Panc1 (cell line): ENCODE data around the gene TFF1. TPM values are rescaled to one million over a fixed set of nuclear protein-coding genes. Genes with fewer than 3 reads are reported as not detected.

Source experiments
- ATAC-seq: fragments of 200-7000 bp; cut with Tn5 transposase; 2 replicates; pipeline ENCODE4 v1.9.1; 2020; ENCODE audit warnings: mild to moderate bottlenecking, moderate library complexity
- BruUV-seq: library from RNA; stranded (reverse); fragments of 400-500 nt; replicated peaks from 2 replicates; lab custom pipeline; 2021; lab: Mats Ljungman, UMichigan
- CTCF ChIA-PET: fragments of 300-600 bp; sonication (Branson Sonifier 250); formaldehyde crosslinking; loops from one replicate; lab custom pipeline; 2022; ENCODE audit warnings: antibody characterized with exemption; lab: Charles Lee
- POLR2A ChIA-PET: fragments of 300-600 bp; sonication (Branson Sonifier 250); formaldehyde crosslinking; loops from one replicate; lab custom pipeline; 2022; ENCODE audit warnings: antibody characterized with exemption; lab: Charles Lee
- DNase-seq: peaks from one replicate; pipeline ENCODE4 v3.0.0-alpha.2; 2010; ENCODE audit warnings: low read depth, low spot score
- H3K27ac ChIP-seq: 2 replicates; pipeline ENCODE4 v1.5.1; 2011; ENCODE audit warnings: mild to moderate bottlenecking, low read length, inconsistent platforms
- H3K27me3 ChIP-seq: fragments of 200-500 bp; sonication (Bioruptor generic); 2 replicates; pipeline ENCODE4 v1.6.0; 2014; ENCODE audit warnings: low read length, inconsistent platforms; ENCODE audit not compliant: control insufficient read depth, insufficient read depth
- H3K36me3 ChIP-seq: fragments of 200-500 bp; sonication (Bioruptor generic); 2 replicates; pipeline ENCODE4 v1.5.1; 2014; ENCODE audit warnings: inconsistent platforms, mild to moderate bottlenecking, low read length, moderate library complexity; ENCODE audit not compliant: control insufficient read depth, insufficient read depth
- H3K4me1 ChIP-seq: 2 replicates; pipeline ENCODE4 v1.5.1; 2011; ENCODE audit warnings: inconsistent platforms, mild to moderate bottlenecking, low read length, moderate library complexity; ENCODE audit not compliant: control insufficient read depth, insufficient read depth
- H3K4me3 ChIP-seq, 2 experiments: 2 replicates each; pipeline ENCODE4 v1.5.1; 2011 to 2012; ENCODE audit warnings: low read depth in 2 of 2, low read length in 2 of 2, mild to moderate bottlenecking in 2 of 2, inconsistent platforms in 1 of 2, moderate library complexity in 1 of 2
- H3K9me3 ChIP-seq: fragments of 200-500 bp; sonication (Bioruptor generic); 2 replicates; pipeline ENCODE4 v1.5.1; 2014; ENCODE audit warnings: low read depth, mild to moderate bottlenecking, inconsistent platforms, low read length, moderate library complexity; ENCODE audit not compliant: control insufficient read depth, insufficient read depth
- POLR2AphosphoS5 ChIP-seq: IDR thresholded peaks from 2 replicates; pipeline ENCODE4 v1.6.1; 2012; ENCODE audit warnings: mild to moderate bottlenecking, low read depth, low read length, moderate library complexity
- SIN3A ChIP-seq: IDR thresholded peaks from 2 replicates; pipeline ENCODE4 v1.6.1; 2012; ENCODE audit warnings: low read depth, mild to moderate bottlenecking, low read length, moderate library complexity, borderline replicate concordance; ENCODE audit not compliant: insufficient read depth
- TCF7L2 ChIP-seq: IDR thresholded peaks from 2 replicates; pipeline ENCODE4 v1.6.1; 2011; ENCODE audit warnings: mild to moderate bottlenecking, low read depth, low read length, inconsistent platforms
- in situ Hi-C: cut with HindIII; loops from 2 replicates; pipeline ENCODE4 v1.10.0; 2016; ENCODE audit warnings: low sequenced_read_pairs, low pct_unique_long_range_greater_than_20kb
- intact Hi-C: fragments of 100-400 bp; cut with micrococcal nuclease; formaldehyde crosslinking; loops from one replicate; pipeline ENCODE4 v1.10.0; 2022; ENCODE audit not compliant: unreplicated experiment
- total RNA-seq: library from RNA; stranded (reverse); gene quantifications from one replicate; pipeline ENCODE4 v1.2.1, GENCODE V29; 2021; ENCODE audit not compliant: unreplicated experiment
- TF ChIP-seq, protein P1 (sequence below): fragments of 450-650 bp; IDR thresholded peaks from 2 replicates; pipeline ENCODE4 v1.5.1; 2017; ENCODE audit warnings: mild to moderate bottlenecking
- TF ChIP-seq, protein P2 (sequence below), 2 experiments: IDR thresholded peaks; 2 replicates each; pipeline ENCODE4 v1.6.1; 2011 to 2012; ENCODE audit warnings: low read depth in 2 of 2, control low read depth in 1 of 2, low read length in 1 of 2, mild to moderate bottlenecking in 1 of 2, moderate library complexity in 1 of 2; ENCODE audit not compliant: insufficient read depth in 1 of 2

The TFF1 gene
- total RNA-seq, 1 experiment from 2014 or later: 0.36 TPM

DNA sequence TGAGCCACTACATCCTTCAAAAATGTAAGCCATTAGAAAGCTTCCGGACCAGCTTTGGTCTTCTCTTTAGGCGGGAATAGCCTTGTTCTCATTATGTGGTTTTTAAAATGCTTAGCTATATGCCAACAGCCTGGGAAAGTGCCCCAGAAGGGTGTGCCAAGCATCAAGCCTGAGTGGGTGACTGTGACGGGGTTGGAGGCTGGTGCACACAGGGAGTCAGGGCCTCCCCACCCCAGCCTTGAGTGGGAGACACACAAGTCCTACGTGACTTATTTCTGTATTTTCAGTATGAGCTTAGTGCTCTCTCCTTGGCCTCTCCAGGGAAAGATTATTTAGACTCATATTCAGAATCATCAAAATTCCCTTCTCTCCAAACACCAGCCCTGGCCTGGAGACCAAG is 47.2 kb upstream of the TFF1 start:
- in situ Hi-C loops: no loop called here
- intact Hi-C loops: no loop called here
- Histone ChIP-seq H3K4me1 (no peaks in the 10 kb centered on the region; the same call in 1 of the 2 replicates), H3K27ac (no peak overlapping the region), H3K9me3 (no peaks in the 10 kb centered on the region), H3K27me3 (no peaks in the 10 kb centered on the region), H3K4me3 (no peak overlapping the region), H3K36me3 (no peaks in the 10 kb centered on the region)
- ATAC-seq (no peak), DNase-seq (no peak)
- ChIA-PET POLR2A (no interaction called here), CTCF (no interaction called here)
- TF ChIP-seq, protein P1, sequence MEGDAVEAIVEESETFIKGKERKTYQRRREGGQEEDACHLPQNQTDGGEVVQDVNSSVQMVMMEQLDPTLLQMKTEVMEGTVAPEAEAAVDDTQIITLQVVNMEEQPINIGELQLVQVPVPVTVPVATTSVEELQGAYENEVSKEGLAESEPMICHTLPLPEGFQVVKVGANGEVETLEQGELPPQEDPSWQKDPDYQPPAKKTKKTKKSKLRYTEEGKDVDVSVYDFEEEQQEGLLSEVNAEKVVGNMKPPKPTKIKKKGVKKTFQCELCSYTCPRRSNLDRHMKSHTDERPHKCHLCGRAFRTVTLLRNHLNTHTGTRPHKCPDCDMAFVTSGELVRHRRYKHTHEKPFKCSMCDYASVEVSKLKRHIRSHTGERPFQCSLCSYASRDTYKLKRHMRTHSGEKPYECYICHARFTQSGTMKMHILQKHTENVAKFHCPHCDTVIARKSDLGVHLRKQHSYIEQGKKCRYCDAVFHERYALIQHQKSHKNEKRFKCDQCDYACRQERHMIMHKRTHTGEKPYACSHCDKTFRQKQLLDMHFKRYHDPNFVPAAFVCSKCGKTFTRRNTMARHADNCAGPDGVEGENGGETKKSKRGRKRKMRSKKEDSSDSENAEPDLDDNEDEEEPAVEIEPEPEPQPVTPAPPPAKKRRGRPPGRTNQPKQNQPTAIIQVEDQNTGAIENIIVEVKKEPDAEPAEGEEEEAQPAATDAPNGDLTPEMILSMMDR: no peak
- TF ChIP-seq, protein P2, sequence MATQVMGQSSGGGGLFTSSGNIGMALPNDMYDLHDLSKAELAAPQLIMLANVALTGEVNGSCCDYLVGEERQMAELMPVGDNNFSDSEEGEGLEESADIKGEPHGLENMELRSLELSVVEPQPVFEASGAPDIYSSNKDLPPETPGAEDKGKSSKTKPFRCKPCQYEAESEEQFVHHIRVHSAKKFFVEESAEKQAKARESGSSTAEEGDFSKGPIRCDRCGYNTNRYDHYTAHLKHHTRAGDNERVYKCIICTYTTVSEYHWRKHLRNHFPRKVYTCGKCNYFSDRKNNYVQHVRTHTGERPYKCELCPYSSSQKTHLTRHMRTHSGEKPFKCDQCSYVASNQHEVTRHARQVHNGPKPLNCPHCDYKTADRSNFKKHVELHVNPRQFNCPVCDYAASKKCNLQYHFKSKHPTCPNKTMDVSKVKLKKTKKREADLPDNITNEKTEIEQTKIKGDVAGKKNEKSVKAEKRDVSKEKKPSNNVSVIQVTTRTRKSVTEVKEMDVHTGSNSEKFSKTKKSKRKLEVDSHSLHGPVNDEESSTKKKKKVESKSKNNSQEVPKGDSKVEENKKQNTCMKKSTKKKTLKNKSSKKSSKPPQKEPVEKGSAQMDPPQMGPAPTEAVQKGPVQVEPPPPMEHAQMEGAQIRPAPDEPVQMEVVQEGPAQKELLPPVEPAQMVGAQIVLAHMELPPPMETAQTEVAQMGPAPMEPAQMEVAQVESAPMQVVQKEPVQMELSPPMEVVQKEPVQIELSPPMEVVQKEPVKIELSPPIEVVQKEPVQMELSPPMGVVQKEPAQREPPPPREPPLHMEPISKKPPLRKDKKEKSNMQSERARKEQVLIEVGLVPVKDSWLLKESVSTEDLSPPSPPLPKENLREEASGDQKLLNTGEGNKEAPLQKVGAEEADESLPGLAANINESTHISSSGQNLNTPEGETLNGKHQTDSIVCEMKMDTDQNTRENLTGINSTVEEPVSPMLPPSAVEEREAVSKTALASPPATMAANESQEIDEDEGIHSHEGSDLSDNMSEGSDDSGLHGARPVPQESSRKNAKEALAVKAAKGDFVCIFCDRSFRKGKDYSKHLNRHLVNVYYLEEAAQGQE (IDR thresholded peaks at IDR 0.05; ENCODE audit: insufficient read depth in 1 of 2, low read depth in 2 of 2, low read length in 1 of 2): no peak
- no peak for TF ChIP-seq SIN3A
- BruUV-seq: no TSS peak

DNA sequence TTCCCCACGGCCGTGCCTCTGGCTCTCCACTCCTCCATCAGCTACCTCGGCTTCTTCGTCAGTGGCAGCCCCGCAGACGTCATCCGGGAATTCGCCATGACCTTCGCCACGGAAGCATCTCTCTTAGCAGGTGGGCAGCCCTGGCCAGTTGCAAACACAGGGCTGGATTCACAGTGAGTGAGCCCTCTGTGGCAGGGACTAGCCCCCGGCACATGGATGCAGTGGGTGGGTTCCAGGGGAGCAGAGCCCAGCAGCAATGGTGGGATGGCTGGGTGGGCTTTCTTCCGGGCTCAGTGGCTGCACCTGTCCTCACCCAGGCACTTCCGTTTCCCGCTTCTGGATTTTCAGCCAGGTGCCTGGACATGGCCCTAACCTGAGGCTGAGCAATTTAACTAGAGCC is 46.8 kb upstream of the TFF1 start:
- DNase-seq (no peak), ATAC-seq (no peak)
- in situ Hi-C loops (no loop called here), intact Hi-C loops (no loop called here)
- Histone ChIP-seq H3K9me3 (no peaks in the 10 kb centered on the region), H3K27me3 (no peaks in the 10 kb centered on the region), H3K4me1 (no peaks in the 10 kb centered on the region; the same call in 1 of the 2 replicates), H3K4me3 (no peak overlapping the region), H3K27ac (no peak overlapping the region), H3K36me3 (no peaks in the 10 kb centered on the region)
- ChIA-PET POLR2A (no interaction called here), CTCF (no interaction called here)
- TF ChIP-seq, protein P1: no peak
- no peak for TF ChIP-seq TCF7L2
- no peak for TF ChIP-seq POLR2AphosphoS5
- no peak for TF ChIP-seq SIN3A
- TF ChIP-seq, protein P2 (IDR thresholded peaks at IDR 0.05; ENCODE audit: insufficient read depth in 1 of 2, low read depth in 2 of 2, low read length in 1 of 2): no peak
- BruUV-seq: no TSS peak
